ENCODE results near the gene APBB2.

DNA sequence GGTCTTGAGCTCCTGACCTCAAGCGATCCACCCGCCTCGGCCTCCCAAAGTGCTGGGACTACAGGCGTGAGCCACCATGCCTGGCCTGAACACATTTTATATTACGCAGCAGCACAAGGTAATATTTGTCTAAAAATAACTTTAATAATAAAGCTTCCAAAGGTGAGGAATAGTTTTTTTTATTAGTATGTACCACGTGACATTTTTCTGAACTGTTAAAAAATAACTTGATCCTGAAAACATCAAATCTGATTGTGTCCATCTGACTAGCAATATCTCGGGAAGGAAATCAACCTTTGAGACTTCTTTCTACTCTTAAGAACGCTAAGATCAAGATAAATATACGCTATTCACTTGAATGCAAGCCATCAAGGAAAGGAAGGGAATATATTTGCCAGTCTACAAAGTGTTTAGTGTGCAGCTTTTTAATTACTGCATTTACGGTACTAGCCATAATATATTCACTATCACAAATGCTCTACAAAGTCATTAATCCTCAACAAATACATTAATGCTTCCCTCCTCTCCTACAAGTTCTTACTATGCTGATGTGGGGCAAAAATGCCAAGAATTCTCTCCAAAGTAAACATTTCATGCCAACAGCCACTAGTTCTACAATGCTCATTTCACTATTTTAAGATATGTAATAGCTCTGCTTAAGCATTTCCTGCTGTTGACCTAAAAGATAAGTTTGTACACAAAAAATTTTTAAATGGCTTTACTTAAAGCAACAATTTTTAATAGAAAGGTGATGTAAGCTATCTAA lies 143.6 kb downstream of the APBB2 start:
- TF ChIP-seq, protein P1, sequence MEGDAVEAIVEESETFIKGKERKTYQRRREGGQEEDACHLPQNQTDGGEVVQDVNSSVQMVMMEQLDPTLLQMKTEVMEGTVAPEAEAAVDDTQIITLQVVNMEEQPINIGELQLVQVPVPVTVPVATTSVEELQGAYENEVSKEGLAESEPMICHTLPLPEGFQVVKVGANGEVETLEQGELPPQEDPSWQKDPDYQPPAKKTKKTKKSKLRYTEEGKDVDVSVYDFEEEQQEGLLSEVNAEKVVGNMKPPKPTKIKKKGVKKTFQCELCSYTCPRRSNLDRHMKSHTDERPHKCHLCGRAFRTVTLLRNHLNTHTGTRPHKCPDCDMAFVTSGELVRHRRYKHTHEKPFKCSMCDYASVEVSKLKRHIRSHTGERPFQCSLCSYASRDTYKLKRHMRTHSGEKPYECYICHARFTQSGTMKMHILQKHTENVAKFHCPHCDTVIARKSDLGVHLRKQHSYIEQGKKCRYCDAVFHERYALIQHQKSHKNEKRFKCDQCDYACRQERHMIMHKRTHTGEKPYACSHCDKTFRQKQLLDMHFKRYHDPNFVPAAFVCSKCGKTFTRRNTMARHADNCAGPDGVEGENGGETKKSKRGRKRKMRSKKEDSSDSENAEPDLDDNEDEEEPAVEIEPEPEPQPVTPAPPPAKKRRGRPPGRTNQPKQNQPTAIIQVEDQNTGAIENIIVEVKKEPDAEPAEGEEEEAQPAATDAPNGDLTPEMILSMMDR (IDR thresholded peaks at IDR 0.05), result no peak
- no peak for TF ChIP-seq POLR2A (IDR thresholded peaks at IDR 0.05)
